ENCODE data around the gene C1orf174. TPM values are rescaled to one million over a fixed set of nuclear protein-coding genes. Genes with fewer than 3 reads are reported as not detected.

The C1orf174 gene
- total RNA-seq, 1 experiment from 2014 or later, result 21.1 TPM

DNA sequence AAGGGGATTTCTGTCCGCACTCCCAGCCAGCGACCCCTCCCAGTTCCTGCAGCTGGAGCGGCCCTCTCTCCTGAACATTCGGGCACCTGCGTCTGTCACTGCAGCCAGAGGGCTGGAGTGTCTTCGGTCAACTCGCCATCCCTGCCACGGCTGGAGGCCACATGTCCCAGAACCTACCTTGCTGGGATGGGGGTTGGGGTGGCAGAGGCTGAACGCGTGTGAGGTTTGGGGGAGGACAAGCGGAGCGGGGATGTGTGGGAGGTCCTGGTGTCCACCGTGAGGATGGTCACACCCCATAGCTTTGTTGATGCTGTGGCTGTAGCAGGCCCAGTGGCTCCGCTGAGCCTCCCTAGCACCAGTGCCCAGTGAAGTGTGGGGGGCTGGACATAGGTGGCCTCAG, 14.8 kb upstream of the C1orf174 start:
- Mint-ChIP-seq H3K9me3 (peaks cover 2 to 3% of the 10 kb centered on the region in 2 experiments; a peak in 3 of 5 replicates), H3K36me3 (ENCODE audit: insufficient read depth in 1 of 3, low read depth in 3 of 3) (peaks cover 0 to 2% (median 0%) of the 10 kb centered on the region in 3 experiments; a peak in 1 of 7 replicates), H3K4me3 (no peak overlapping the region), H3K27ac (no peak overlapping the region), H3K4me1 (peaks cover 9 to 12% of the 10 kb centered on the region in 2 experiments), H3K27me3 (ENCODE audit: low read depth) (peaks cover 5% of the 10 kb centered on the region)
- Histone ChIP-seq H2BK5ac (ENCODE audit: insufficient read length, low read length) (no peak overlapping the region), H4K8ac (replicated peaks; ENCODE audit: insufficient read length, low read depth, low read length) (no peak overlapping the region), H2BK12ac (ENCODE audit: insufficient read length, low read depth, low read length) (no peak overlapping the region), H3K4ac (ENCODE audit: low read depth, low read length) (no peak overlapping the region), H3K27me3 (ENCODE audit: insufficient read depth, low read length) (no peaks in the 10 kb centered on the region), H4K20me1 (ENCODE audit: control insufficient read depth, insufficient read depth, insufficient read length) (no peaks in the 10 kb centered on the region), H3K9me3 (ENCODE audit: control insufficient read depth, low read depth, low read length) (no peaks in the 10 kb centered on the region), H3K27ac (ENCODE audit: insufficient read length, low read depth, low read length) (no peak overlapping the region), H2BK20ac (ENCODE audit: low read depth, low read length, poor library complexity, severe bottlenecking) (no peak overlapping the region), H2AFZ (ENCODE audit: low read length) (no peak overlapping the region), H3K79me1 (ENCODE audit: insufficient read depth, low read depth, low read length, poor library complexity, severe bottlenecking) (no peaks in the 10 kb centered on the region), H3K56ac (ENCODE audit: insufficient read length, low read depth, low read length) (no peak overlapping the region), H4K5ac (ENCODE audit: insufficient read length, low read depth, low read length) (no peak overlapping the region), H3K23ac (ENCODE audit: insufficient read length, low read depth, low read length) (no peak overlapping the region), H4K91ac (ENCODE audit: insufficient read length, low read depth, low read length) (no peak overlapping the region), H3K18ac (ENCODE audit: insufficient read length, low read depth, low read length) (no peak overlapping the region), H2BK120ac (ENCODE audit: low read depth, low read length, poor library complexity, severe bottlenecking) (no peak overlapping the region), H3K79me2 (ENCODE audit: insufficient read depth, low read length) (no peaks in the 10 kb centered on the region), H2AK5ac (ENCODE audit: insufficient read length, low read length) (no peak overlapping the region), H3K14ac (ENCODE audit: insufficient read depth, low read length) (no peak overlapping the region), H3K4me1 (ENCODE audit: insufficient read depth, low read length) (no peaks in the 10 kb centered on the region; the same call in 1 of the 2 replicates), H3K9ac (ENCODE audit: extremely low read depth, insufficient read length, low read length) (no peak overlapping the region), H3K23me2 (ENCODE audit: insufficient read length, low read depth, low read length, poor library complexity, severe bottlenecking) (no peaks in the 10 kb centered on the region), H3K4me2 (ENCODE audit: insufficient read depth, insufficient read length, low read length) (no peak overlapping the region), H2BK15ac (ENCODE audit: low read depth, low read length) (no peak overlapping the region), H3T11ph (ENCODE audit: low read length) (no peak overlapping the region)
- TF ChIP-seq, protein P1, sequence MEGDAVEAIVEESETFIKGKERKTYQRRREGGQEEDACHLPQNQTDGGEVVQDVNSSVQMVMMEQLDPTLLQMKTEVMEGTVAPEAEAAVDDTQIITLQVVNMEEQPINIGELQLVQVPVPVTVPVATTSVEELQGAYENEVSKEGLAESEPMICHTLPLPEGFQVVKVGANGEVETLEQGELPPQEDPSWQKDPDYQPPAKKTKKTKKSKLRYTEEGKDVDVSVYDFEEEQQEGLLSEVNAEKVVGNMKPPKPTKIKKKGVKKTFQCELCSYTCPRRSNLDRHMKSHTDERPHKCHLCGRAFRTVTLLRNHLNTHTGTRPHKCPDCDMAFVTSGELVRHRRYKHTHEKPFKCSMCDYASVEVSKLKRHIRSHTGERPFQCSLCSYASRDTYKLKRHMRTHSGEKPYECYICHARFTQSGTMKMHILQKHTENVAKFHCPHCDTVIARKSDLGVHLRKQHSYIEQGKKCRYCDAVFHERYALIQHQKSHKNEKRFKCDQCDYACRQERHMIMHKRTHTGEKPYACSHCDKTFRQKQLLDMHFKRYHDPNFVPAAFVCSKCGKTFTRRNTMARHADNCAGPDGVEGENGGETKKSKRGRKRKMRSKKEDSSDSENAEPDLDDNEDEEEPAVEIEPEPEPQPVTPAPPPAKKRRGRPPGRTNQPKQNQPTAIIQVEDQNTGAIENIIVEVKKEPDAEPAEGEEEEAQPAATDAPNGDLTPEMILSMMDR (conservative IDR thresholded peaks at IDR 0.05), result no peak
- no peak for DNase-seq
- WGBS (ENCODE audit: extremely low coverage, insufficient read length, low lambda C conversion rate), result no CpG with 5 or more reads among the region's 14 CpGs
